ENCODE results near the gene APBA2. TPM values are rescaled to one million over a fixed set of nuclear protein-coding genes. Genes with fewer than 3 reads are reported as not detected.

APBA2 gene
- polyA plus RNA-seq, 1 donor (not counting 4 experiments of a cell fraction or from before 2014, with no cell fraction given): 5.5 TPM

- no peak for DNase-seq (ENCODE audit: low read depth, low spot score)
- Histone ChIP-seq H2AFZ (ENCODE audit: control insufficient read depth, low read length) (no peak overlapping the region), H3K4me1 (ENCODE audit: control insufficient read depth, extremely low read depth, insufficient read depth, low read length) (no peaks in the 10 kb centered on the region), H3K4me3 (ENCODE audit: control insufficient read depth in 2 of 3, extremely low read depth in 1 of 3, insufficient read depth in 2 of 3, low read depth in 1 of 3, low read length in 3 of 3) (no peak overlapping the region), H4K20me1 (ENCODE audit: control insufficient read depth, extremely low read depth, insufficient read depth, low read length) (no peaks in the 10 kb centered on the region), H3K79me2 (ENCODE audit: control insufficient read depth, insufficient read depth, low read length) (no peaks in the 10 kb centered on the region), H3K27me3 (ENCODE audit: control insufficient read depth, extremely low read depth, insufficient read depth, low read length) (no peaks in the 10 kb centered on the region), H3K9me1 (ENCODE audit: control insufficient read depth, extremely low read depth, insufficient read depth, low read length) (no peaks in the 10 kb centered on the region), H3K27ac (ENCODE audit: control insufficient read depth, insufficient read depth, low read length) (no peak overlapping the region), H3K36me3 (ENCODE audit: control insufficient read depth in 2 of 2, extremely low read depth in 1 of 2, insufficient read depth in 2 of 2, low read length in 2 of 2) (no peaks in the 10 kb centered on the region), H3K9me3 (ENCODE audit: control insufficient read depth, low read depth, low read length) (no peaks in the 10 kb centered on the region), H3K9ac (ENCODE audit: control insufficient read depth, extremely low read depth, insufficient read depth, low read length) (no peak overlapping the region), H3K4me2 (ENCODE audit: control insufficient read depth, extremely low read depth, insufficient read depth, low read depth, low read length) (no peak overlapping the region)
- FAIRE-seq: no peak
- TF ChIP-seq CTCF (optimal IDR thresholded peaks at IDR 0.05 in 1 of 3, IDR thresholded peaks at IDR 0.05 in 1 of 3, conservative IDR thresholded peaks at IDR 0.05 in 1 of 3; ENCODE audit: extremely low read depth in 1 of 3, insufficient read depth in 2 of 3, low read length in 3 of 3): no peak
- no peak for TF ChIP-seq EZH2 (IDR thresholded peaks at IDR 0.05; ENCODE audit: low read length)
- dilution Hi-C loops (cut with MboI; ENCODE audit: extremely low pct_ligation_motif_present, low sequenced_read_pairs): no loop called here
Measured at GRCh38 chr15:28981921-28982320, 96.1 kb downstream of the APBA2 start.

- Histone ChIP-seq H3K9me1 (ENCODE audit: control insufficient read depth, extremely low read depth, insufficient read depth, low read length) (no peaks in the 10 kb centered on the region), H3K9me3 (ENCODE audit: control insufficient read depth, low read depth, low read length) (no peaks in the 10 kb centered on the region), H3K9ac (ENCODE audit: control insufficient read depth, extremely low read depth, insufficient read depth, low read length) (no peak overlapping the region), H3K27me3 (ENCODE audit: control insufficient read depth, extremely low read depth, insufficient read depth, low read length) (no peaks in the 10 kb centered on the region), H3K79me2 (ENCODE audit: control insufficient read depth, insufficient read depth, low read length) (no peaks in the 10 kb centered on the region), H3K36me3 (ENCODE audit: control insufficient read depth in 2 of 2, extremely low read depth in 1 of 2, insufficient read depth in 2 of 2, low read length in 2 of 2) (no peaks in the 10 kb centered on the region), H3K4me3 (ENCODE audit: control insufficient read depth in 2 of 3, extremely low read depth in 1 of 3, insufficient read depth in 2 of 3, low read depth in 1 of 3, low read length in 3 of 3) (no peak overlapping the region), H3K4me2 (ENCODE audit: control insufficient read depth, extremely low read depth, insufficient read depth, low read depth, low read length) (no peak overlapping the region), H4K20me1 (ENCODE audit: control insufficient read depth, extremely low read depth, insufficient read depth, low read length) (no peaks in the 10 kb centered on the region), H3K4me1 (ENCODE audit: control insufficient read depth, extremely low read depth, insufficient read depth, low read length) (no peaks in the 10 kb centered on the region), H3K27ac (ENCODE audit: control insufficient read depth, insufficient read depth, low read length) (no peak overlapping the region), H2AFZ (ENCODE audit: control insufficient read depth, low read length) (no peak overlapping the region)
- dilution Hi-C loops (cut with MboI; ENCODE audit: extremely low pct_ligation_motif_present, low sequenced_read_pairs): no loop called here
- TF ChIP-seq EZH2 (IDR thresholded peaks at IDR 0.05; ENCODE audit: low read length) (no peak), CTCF (optimal IDR thresholded peaks at IDR 0.05 in 1 of 3, IDR thresholded peaks at IDR 0.05 in 1 of 3, conservative IDR thresholded peaks at IDR 0.05 in 1 of 3; ENCODE audit: extremely low read depth in 1 of 3, insufficient read depth in 2 of 3, low read length in 3 of 3) (no peak)
- no peak for FAIRE-seq
- no peak for DNase-seq (ENCODE audit: low read depth, low spot score)
Measured at GRCh38 chr15:28982886-28983285, 97.1 kb downstream of the APBA2 start.
